Upper lobe of right lung (tissue), 1 donor: Measurements from ENCODE around the gene STAMBP. TPM values are rescaled to one million over a fixed set of nuclear protein-coding genes. Genes with fewer than 3 reads are reported as not detected.
"Not testable (repeated sequence)": the region's sequence is repeated elsewhere in the genome, so short reads cannot be mapped to it uniquely, and the experiment has no call there.

Source experiments
- ATAC-seq: fragments of 200-7000 bp; cut with Tn5 transposase; one replicate; pipeline ENCODE4 v1.9.1; 2020; ENCODE audit warnings: mild to moderate bottlenecking, moderate library complexity
- DNase-seq: peaks from one replicate; pipeline ENCODE4 v3.0.0-alpha.2; 2020
- H3K27ac ChIP-seq: fragments of 200-600 bp; one replicate; pipeline ENCODE4 v1.8.0; 2022
- H3K27me3 ChIP-seq: fragments of 200-600 bp; one replicate; pipeline ENCODE4 v1.8.0; 2022; ENCODE audit warnings: mild to moderate bottlenecking
- H3K36me3 ChIP-seq: fragments of 200-600 bp; one replicate; pipeline ENCODE4 v1.8.0; 2022
- H3K4me1 ChIP-seq: fragments of 200-600 bp; one replicate; pipeline ENCODE4 v1.8.0; 2022
- H3K4me3 ChIP-seq: fragments of 200-600 bp; one replicate; pipeline ENCODE4 v1.8.0; 2022; ENCODE audit warnings: mild to moderate bottlenecking
- H3K9me3 ChIP-seq: fragments of 200-600 bp; one replicate; pipeline ENCODE4 v1.8.0; 2022
- CTCF ChIP-seq: fragments of 200-600 bp; IDR thresholded peaks from one replicate; pipeline ENCODE4 v1.8.0; 2022; ENCODE audit warnings: antibody characterized with exemption
- intact Hi-C: fragments of 100-400 bp; cut with DNase I; formaldehyde crosslinking; loops from one replicate; pipeline ENCODE4 v1.11.0; 2022
- long read RNA-seq: library from polyadenylated mRNA; unstranded; transcript quantifications from one replicate; pipeline ENCODE4 v2.0.0, GENCODE V29; 2021
- total RNA-seq: library from RNA; stranded (reverse); fragmentation: NEBNext Ultra II Directional; extraction: Animal tissue kit (Norgen Biotek cat#: 25700); gene quantifications from one replicate; pipeline ENCODE4 v1.2.1, GENCODE V29; 2021
- donor health status: DM: no; HTN: yes; CAD: no; lungs with severe emphysema.

The STAMBP gene
- 29.9 TPM for total RNA-seq
- long read RNA-seq, full-length matches to known transcripts, result 30 of 50 reads
- long read RNA-seq, partial matches to known transcripts, result 2 of 50 reads
- long read RNA-seq, other reads (novel, unspliced or antisense), result 18 of 50 reads

GRCh38 chr2:73828818-73829570, at the start of gene STAMBP:
Gene STAMBP (plus strand): TSS chr2:73828961. CDS start chr2:73830857, 1,896 bp downstream.
- ATAC-seq, result peak; percentile 99
- no peaks in the 10 kb centered on the region for H3K9me3 ChIP-seq
- peak within 1 kb of the TSS; percentile 95 for H3K27ac ChIP-seq
- intact Hi-C loops, result no loop called here
- H3K4me3 ChIP-seq, result peak within 1 kb of the TSS; percentile 73
- H3K27me3 ChIP-seq, result no peaks in the 10 kb centered on the region
- peaks cover 17% of the 10 kb centered on the region for H3K4me1 ChIP-seq
- peaks cover 24% of the 10 kb centered on the region for H3K36me3 ChIP-seq
- TF ChIP-seq CTCF, result no peak
- DNase-seq, result peak; percentile 98

GRCh38 chr2:73779467-73780236, 49.1 kb upstream of the STAMBP start, which contains the start of gene DUSP11:
Gene DUSP11 (minus strand): TSS chr2:73780103. CDS start chr2:73779974, 129 bp downstream.
- H3K9me3 ChIP-seq, result no peaks in the 10 kb centered on the region
- ATAC-seq (peak; percentile 100), DNase-seq (peak; percentile 96)
- H3K27me3 ChIP-seq, result peaks cover 5% of the 10 kb centered on the region
- peaks cover 31% of the 10 kb centered on the region for H3K36me3 ChIP-seq
- intact Hi-C loops, result no loop called here
- peak within 1 kb of the TSS; percentile 95 for H3K27ac ChIP-seq
- peak; percentile 94 for TF ChIP-seq CTCF
- H3K4me1 ChIP-seq, result peaks cover 21% of the 10 kb centered on the region
- peak within 1 kb of the TSS; percentile 74 for H3K4me3 ChIP-seq

- ATAC-seq (no peak), DNase-seq (no peak)
- Histone ChIP-seq H3K27me3 (peaks cover 5% of the 10 kb centered on the region), H3K4me3 (peak overlapping the region; percentile 74), H3K4me1 (peaks cover 21% of the 10 kb centered on the region), H3K27ac (peak overlapping the region; percentile 95), H3K36me3 (peaks cover 25% of the 10 kb centered on the region), H3K9me3 (no peaks in the 10 kb centered on the region)
- intact Hi-C loops, result no loop called here
- TF ChIP-seq CTCF, result peak; percentile 4
Measured at GRCh38 chr2:73780237-73780582, 48.6 kb upstream of the STAMBP start.

GRCh38 chr2:73783402-73783801, 45.4 kb upstream of the STAMBP start:
- H3K4me1 ChIP-seq, H3K4me3 ChIP-seq, H3K27me3 ChIP-seq, intact Hi-C loops, H3K9me3 ChIP-seq, H3K36me3 ChIP-seq, ATAC-seq, DNase-seq, H3K27ac ChIP-seq: not testable (repeated sequence)

- H3K27me3 ChIP-seq, H3K27ac ChIP-seq, ATAC-seq, H3K9me3 ChIP-seq, H3K4me3 ChIP-seq, H3K36me3 ChIP-seq, intact Hi-C loops, H3K4me1 ChIP-seq, DNase-seq: not testable (repeated sequence)
Measured at GRCh38 chr2:73783883-73784282, 44.9 kb upstream of the STAMBP start, which contains the start of gene C2orf78. Gene C2orf78 (plus strand): TSS chr2:73784183. CDS start chr2:73784310, 127 bp downstream.

- ATAC-seq, result no peak
- DNase-seq, result no peak
- intact Hi-C loops, result no loop called here
- Histone ChIP-seq H3K36me3 (no peaks in the 10 kb centered on the region), H3K9me3 (no peaks in the 10 kb centered on the region), H3K27ac (no peak overlapping the region), H3K4me3 (no peak overlapping the region), H3K4me1 (no peaks in the 10 kb centered on the region), H3K27me3 (no peaks in the 10 kb centered on the region)
- no peak for TF ChIP-seq CTCF
Measured at GRCh38 chr2:73811878-73812277, 16.9 kb upstream of the STAMBP start.
